Subcutaneous abdominal adipose tissue (tissue), 5 donors: ENCODE measurements around the gene STARD7.
A peak's percentile ranks its signal among the peaks of the same experiment; 100 is the strongest.

ENCODE experiments used
- H3K27ac ChIP-seq: one replicate; pipeline ENCODE4 v1.7.0; 2013; ENCODE audit warnings: low read depth, mild to moderate bottlenecking, inconsistent platforms, low read length, moderate library complexity
- H3K27me3 ChIP-seq, 5 donors: one replicate each; pipeline ENCODE4 v1.7.0; 2013; ENCODE audit warnings: low read length in 5 of 5, inconsistent platforms in 1 of 5; ENCODE audit not compliant: control insufficient read depth in 5 of 5, insufficient read depth in 4 of 5
- H3K36me3 ChIP-seq, 5 donors: one replicate each; pipeline ENCODE4 v1.7.0; 2013; ENCODE audit warnings: low read length in 5 of 5; ENCODE audit not compliant: control insufficient read depth in 5 of 5, insufficient read depth in 5 of 5
- H3K4me1 ChIP-seq, 5 donors: one replicate each; pipeline ENCODE4 v1.7.0; 2013; ENCODE audit warnings: low read length in 5 of 5, mild to moderate bottlenecking in 3 of 5, moderate library complexity in 1 of 5; ENCODE audit not compliant: control insufficient read depth in 5 of 5, insufficient read depth in 5 of 5
- H3K4me3 ChIP-seq, 5 donors: one replicate each; pipeline ENCODE4 v1.7.0; 2013; ENCODE audit warnings: low read length in 5 of 5, low read depth in 1 of 5
- H3K9ac ChIP-seq, 5 donors: one replicate each; pipeline ENCODE4 v1.7.0; 2013; ENCODE audit warnings: low read length in 5 of 5, mild to moderate bottlenecking in 4 of 5, moderate library complexity in 3 of 5
- H3K9me3 ChIP-seq, 5 donors: one replicate each; pipeline ENCODE4 v1.7.0; 2013; ENCODE audit warnings: low read length in 5 of 5; ENCODE audit not compliant: control insufficient read depth in 5 of 5
- donor health status: healthy.
- donor health status: healthy.
- donor health status: healthy.
- donor health status: healthy.
- donor health status: healthy.

Gene STARD7

GRCh38 chr2:96152304-96153161 is 56.1 kb downstream of the STARD7 start:
- peaks cover 0 to 15% (median 8%) of the 10 kb centered on the region in 5 donors for H3K4me1 ChIP-seq
- H3K27me3 ChIP-seq, result peaks cover 2 to 12% (median 7%) of the 10 kb centered on the region in 5 donors
- H3K36me3 ChIP-seq, result no peaks in the 10 kb centered on the region
- no peak overlapping the region for H3K27ac ChIP-seq
- no peak overlapping the region for H3K9ac ChIP-seq
- H3K4me3 ChIP-seq, result no peak overlapping the region
- no peaks in the 10 kb centered on the region for H3K9me3 ChIP-seq

- Histone ChIP-seq H3K36me3 (no peaks in the 10 kb centered on the region), H3K4me1 (peaks cover 0 to 19% (median 16%) of the 10 kb centered on the region in 5 donors), H3K9ac (no peak overlapping the region), H3K4me3 (no peak overlapping the region), H3K27me3 (peaks cover 0 to 5% (median 3%) of the 10 kb centered on the region in 5 donors), H3K27ac (no peak overlapping the region), H3K9me3 (no peaks in the 10 kb centered on the region)
Observed at GRCh38 chr2:96151595-96152303, 56.9 kb downstream of the STARD7 start.

GRCh38 chr2:96150791-96151594 is 57.6 kb downstream of the STARD7 start:
- Histone ChIP-seq H3K36me3 (no peaks in the 10 kb centered on the region), H3K4me1 (peaks cover 0 to 27% (median 23%) of the 10 kb centered on the region in 5 donors), H3K27ac (no peak overlapping the region), H3K27me3 (peaks cover 0 to 5% (median 3%) of the 10 kb centered on the region in 5 donors), H3K9me3 (no peaks in the 10 kb centered on the region), H3K9ac (no peak overlapping the region), H3K4me3 (no peak overlapping the region)

- H3K27ac ChIP-seq, result no peak overlapping the region
- no peak overlapping the region for H3K9ac ChIP-seq
- H3K4me1 ChIP-seq, result peaks cover 0 to 32% (median 29%) of the 10 kb centered on the region in 5 donors
- no peaks in the 10 kb centered on the region for H3K9me3 ChIP-seq
- H3K27me3 ChIP-seq, result peaks cover 0 to 3% (median 1%) of the 10 kb centered on the region in 5 donors
- H3K4me3 ChIP-seq, result no peak overlapping the region
- H3K36me3 ChIP-seq, result no peaks in the 10 kb centered on the region
Observed at GRCh38 chr2:96150007-96150640, 58.5 kb downstream of the STARD7 start.

GRCh38 chr2:96148410-96149217 is 60.0 kb downstream of the STARD7 start:
- Histone ChIP-seq H3K27me3 (no peaks in the 10 kb centered on the region), H3K9ac (no peak overlapping the region), H3K4me3 (peak overlapping the region in 1 of 5 donors; percentile 23), H3K4me1 (peaks cover 0 to 46% (median 39%) of the 10 kb centered on the region in 5 donors), H3K36me3 (no peaks in the 10 kb centered on the region), H3K9me3 (no peaks in the 10 kb centered on the region), H3K27ac (no peak overlapping the region)

- Histone ChIP-seq H3K36me3 (no peaks in the 10 kb centered on the region), H3K9me3 (no peaks in the 10 kb centered on the region), H3K4me1 (peaks cover 0 to 49% (median 39%) of the 10 kb centered on the region in 5 donors), H3K9ac (no peak overlapping the region), H3K27me3 (no peaks in the 10 kb centered on the region), H3K4me3 (no peak overlapping the region), H3K27ac (no peak overlapping the region)
Observed at GRCh38 chr2:96147593-96148201, 60.9 kb downstream of the STARD7 start.

GRCh38 chr2:96146881-96147592 is 61.6 kb downstream of the STARD7 start:
- Histone ChIP-seq H3K27ac (no peak overlapping the region), H3K9me3 (no peaks in the 10 kb centered on the region), H3K27me3 (no peaks in the 10 kb centered on the region)

GRCh38 chr2:96146153-96146880 is 62.3 kb downstream of the STARD7 start:
- Histone ChIP-seq H3K36me3 (no peaks in the 10 kb centered on the region), H3K4me3 (peak overlapping the region in 1 of 5 donors; percentile 24), H3K4me1 (peaks cover 0 to 49% (median 39%) of the 10 kb centered on the region in 5 donors), H3K9me3 (no peaks in the 10 kb centered on the region), H3K27ac (peak overlapping the region; percentile 37), H3K9ac (no peak overlapping the region), H3K27me3 (no peaks in the 10 kb centered on the region)

More at GRCh38 chr2:96146881-96147592, 61.6 kb downstream of the STARD7 start:
- Histone ChIP-seq H3K9ac (no peak overlapping the region), H3K36me3 (no peaks in the 10 kb centered on the region), H3K4me3 (no peak overlapping the region), H3K4me1 (peaks cover 0 to 49% (median 39%) of the 10 kb centered on the region in 5 donors)
